ENCODE measurements around the gene RFC2. TPM values are rescaled to one million over a fixed set of nuclear protein-coding genes. Genes with fewer than 3 reads are reported as not detected.
A peak's percentile ranks its signal among the peaks of the same experiment; 100 is the strongest.

Gene RFC2
- total and polyA plus RNA-seq, 2 of the 8 experiments (the other 6 are each of a cell fraction or from before 2014, with no cell fraction given) = 52.9 to 85.4 TPM

- peaks cover 9 to 45% (median 33%) of the 10 kb centered on the region in 4 experiments for H3K4me1 ChIP-seq (replicated peaks in 1 of 4; ENCODE audit: control insufficient read depth in 3 of 4, insufficient read depth in 4 of 4, low read length in 3 of 4)
- peak overlapping the region; percentile 59 for H4K91ac ChIP-seq (replicated peaks; ENCODE audit: insufficient read length, low read length)
- ChIA-PET CTCF (ENCODE audit: partially characterized antibody) (interaction anchor here (0.9 to 6.8 kb wide), 8 partner anchors 13 to 111 kb away, joined by 3 to 75 read pairs (median 6); no protein-coding TSS in a partner anchor), POLR2A (ENCODE audit: partially characterized antibody) (interaction anchor here (0.6 to 5.4 kb wide), 12 partner anchors 11 to 151 kb away, joined by 3 to 97 read pairs (median 3); no protein-coding TSS in a partner anchor)
- H3K23ac ChIP-seq (ENCODE audit: insufficient read length) = no peak overlapping the region
- peak overlapping the region; percentile 32 for H3K56ac ChIP-seq (replicated peaks; ENCODE audit: insufficient read length, low read depth, low read length)
- peaks cover 11% of the 10 kb centered on the region; the same call in 1 of the 2 replicates for H3K23me2 ChIP-seq (ENCODE audit: low read depth, low read length)
- H3K14ac ChIP-seq (ENCODE audit: insufficient read length) = no peak overlapping the region
- H2BK15ac ChIP-seq (ENCODE audit: low read length) = no peak overlapping the region
- H3K27ac ChIP-seq (ENCODE audit: low read depth, low read length) = no peak overlapping the region
- peaks cover 0 to 4% (median 0%) of the 10 kb centered on the region in 4 experiments; a peak in 3 of 7 replicates for H3K27me3 ChIP-seq (replicated peaks in 1 of 4; ENCODE audit: control insufficient read depth in 3 of 4, extremely low read depth in 1 of 4, insufficient read depth in 3 of 4, low read length in 3 of 4)
- H4K8ac ChIP-seq (ENCODE audit: extremely low read depth, insufficient read depth, low read length) = peak overlapping the region; percentile 57
- H2BK12ac ChIP-seq (ENCODE audit: low read depth, low read length) = no peak overlapping the region
- FAIRE-seq = no peak
- no peak overlapping the region for H2BK5ac ChIP-seq (ENCODE audit: low read depth, low read length)
- peak overlapping the region; percentile 79 to 93 for H3K4me2 ChIP-seq (ENCODE audit: insufficient read depth in 1 of 2, low read depth in 2 of 2, low read length in 2 of 2)
- peak overlapping the region; percentile 47 for H3K4ac ChIP-seq (replicated peaks; ENCODE audit: insufficient read length, low read depth, low read length)
- peak overlapping the region; percentile 76 for H3K18ac ChIP-seq (ENCODE audit: extremely low read depth, low read length)
- 8% methylated on average over 23 of the region's 60 CpGs; no CpG with 5 or more reads in 1 of the 2 experiments for WGBS, 2 experiments (ENCODE audit: extremely low coverage in 1 of 2, insufficient coverage in 1 of 2, insufficient read length in 1 of 2, insufficient replicate concordance in 2 of 2, low coverage in 1 of 2, low lambda C conversion rate in 2 of 2, missing lambda C conversion rate in 1 of 2)
- H2BK120ac ChIP-seq (replicated peaks; ENCODE audit: low read depth, low read length) = no peak overlapping the region
- no peak overlapping the region for H2AK5ac ChIP-seq (ENCODE audit: low read depth, low read length)
- no peak overlapping the region for H2BK20ac ChIP-seq (ENCODE audit: low read length)
- peaks cover 0 to 51% of the 10 kb centered on the region in 2 experiments; a peak in 2 of 4 replicates for H3K79me2 ChIP-seq (ENCODE audit: control insufficient read depth in 1 of 2, insufficient read depth in 2 of 2, low read length in 2 of 2)
- peak; percentile 58; the same call in 1 of the 2 replicates for TF ChIP-seq EGR1 (IDR thresholded peaks at IDR 0.05; ENCODE audit: borderline replicate concordance, low read depth, low read length)
- TF ChIP-seq KDM4A (IDR thresholded peaks at IDR 0.05; ENCODE audit: low read depth, low read length, severe bottlenecking) = peak; percentile 69
- TF ChIP-seq KDM1A (IDR thresholded peaks at IDR 0.05; ENCODE audit: borderline replicate concordance, low read length) = no peak
- H2AFZ ChIP-seq (ENCODE audit: low read length) = no peak overlapping the region
- peaks cover 6 to 19% of the 10 kb centered on the region in 2 experiments for H4K20me1 ChIP-seq (replicated peaks in 1 of 2; ENCODE audit: control insufficient read depth in 1 of 2, insufficient read depth in 2 of 2, low read length in 2 of 2)
- DNase-seq (ENCODE audit: low read depth in 1 of 2, low spot score in 2 of 2) = no peak
- peak overlapping the region; percentile 79 to 97 (median 84) for H3K4me3 ChIP-seq (ENCODE audit: extremely low read depth in 1 of 4, insufficient read depth in 2 of 4, low read depth in 3 of 4, low read length in 4 of 4)
- no peaks in the 10 kb centered on the region for H3K9me3 ChIP-seq (ENCODE audit: insufficient read depth in 2 of 2, low read depth in 1 of 2, low read length in 1 of 2)
- peak overlapping the region; percentile 34 to 72 (median 50) for H3K9ac ChIP-seq (replicated peaks in 1 of 4; ENCODE audit: extremely low read depth in 1 of 4, low read depth in 3 of 4, low read length in 3 of 4)
- H3K36me3 ChIP-seq (ENCODE audit: control insufficient read depth in 2 of 4, insufficient read depth in 4 of 4, low read length in 3 of 4) = no peaks in the 10 kb centered on the region
- peaks cover 4% of the 10 kb centered on the region for H3K79me1 ChIP-seq (ENCODE audit: low read depth, low read length)
- no peak overlapping the region for H4K5ac ChIP-seq (ENCODE audit: insufficient read length, low read depth, low read length)
Observed at GRCh38 chr7:74289659-74290552, 35.7 kb upstream of the RFC2 start.

Data from H1 (cell line).